Mesendoderm (in vitro differentiated cells): ENCODE results near the gene ZNF117.
A peak's percentile ranks its signal among the peaks of the same experiment; 100 is the strongest.
"Not testable (repeated sequence)": the region's sequence is repeated elsewhere in the genome, so short reads cannot be mapped to it uniquely, and the experiment has no call there.

Source experiments
- DNase-seq: peaks from one replicate; pipeline ENCODE4 v3.0.0; 2013
- H2AK5ac ChIP-seq: 2 replicates; pipeline ENCODE4 v1.6.1; 2013; ENCODE audit warnings: low read length, inconsistent platforms
- H2BK120ac ChIP-seq: 2 replicates; pipeline ENCODE4 v1.6.1; 2013; ENCODE audit warnings: low read depth, mild to moderate bottlenecking, low read length, moderate library complexity, mixed read lengths
- H2BK15ac ChIP-seq: replicated peaks from 2 replicates; pipeline ENCODE4 v1.6.1; 2013; ENCODE audit warnings: low read depth, mild to moderate bottlenecking, moderate library complexity
- H2BK5ac ChIP-seq: 2 replicates; pipeline ENCODE4 v1.6.1; 2013; ENCODE audit warnings: low read length, inconsistent platforms
- H3K18ac ChIP-seq: 2 replicates; pipeline ENCODE4 v1.6.1; 2013; ENCODE audit warnings: mild to moderate bottlenecking, low read length, mixed read lengths
- H3K23ac ChIP-seq: one replicate; pipeline ENCODE4 v1.6.1; 2013; ENCODE audit warnings: low read length
- H3K27ac ChIP-seq: 2 replicates; pipeline ENCODE4 v1.5.1; 2013; ENCODE audit warnings: low read depth, mild to moderate bottlenecking, inconsistent platforms, low read length, moderate library complexity
- H3K27me3 ChIP-seq: 2 replicates; pipeline ENCODE4 v1.6.1; 2013; ENCODE audit warnings: low read length, control low read depth, mild to moderate bottlenecking, inconsistent platforms; ENCODE audit not compliant: insufficient read depth, poor library complexity
- H3K36me3 ChIP-seq: 2 replicates; pipeline ENCODE4 v1.6.1; 2013; ENCODE audit warnings: low read length, inconsistent platforms; ENCODE audit not compliant: control insufficient read depth, insufficient read depth
- H3K4ac ChIP-seq: one replicate; pipeline ENCODE4 v1.6.1; 2013; ENCODE audit warnings: low read depth, mild to moderate bottlenecking, low read length, moderate library complexity
- H3K4me1 ChIP-seq: 2 replicates; pipeline ENCODE4 v1.6.1; 2013; ENCODE audit warnings: low read depth, low read length, inconsistent platforms; ENCODE audit not compliant: control insufficient read depth
- H3K4me2 ChIP-seq: 2 replicates; pipeline ENCODE4 v1.6.1; 2013; ENCODE audit warnings: low read length
- H3K4me3 ChIP-seq: 2 replicates; pipeline ENCODE4 v1.5.1; 2013; ENCODE audit warnings: mild to moderate bottlenecking, low read length
- H3K56ac ChIP-seq: one replicate; pipeline ENCODE4 v1.6.1; 2013; ENCODE audit warnings: low read length
- H3K79me1 ChIP-seq: 2 replicates; pipeline ENCODE4 v1.6.1; 2013; ENCODE audit warnings: low read length, inconsistent platforms
- H3K79me2 ChIP-seq: 2 replicates; pipeline ENCODE4 v1.6.1; 2013; ENCODE audit warnings: mild to moderate bottlenecking, low read length; ENCODE audit not compliant: control insufficient read depth, insufficient read depth
- H3K9ac ChIP-seq: 2 replicates; pipeline ENCODE4 v1.6.1; 2013; ENCODE audit warnings: low read length, inconsistent platforms
- H4K5ac ChIP-seq: one replicate; pipeline ENCODE4 v1.6.1; 2013; ENCODE audit warnings: low read length
- H4K8ac ChIP-seq: one replicate; pipeline ENCODE4 v1.6.1; 2013; ENCODE audit warnings: low read depth, mild to moderate bottlenecking, control low read depth, low read length, moderate library complexity
- WGBS: extraction: QIAGEN DNeasy Blood & Tissue Kit; methylation state at CpG from one replicate; pipeline ENCODE4 v1.1.7; 2013; ENCODE audit warnings: low lambda C conversion rate, missing lambda C conversion rate; ENCODE audit not compliant: insufficient coverage; ENCODE audit errors: extremely low coverage; 5-methylcytosine and 5-hydroxymethylcytosine counted together

ZNF117 gene

GRCh38 chr7:64951250-64951848 lies 39.5 kb downstream of the ZNF117 start:
- Histone ChIP-seq H2BK120ac (no peak overlapping the region), H3K79me1 (no peaks in the 10 kb centered on the region), H3K4me3 (no peak overlapping the region), H2BK5ac (no peak overlapping the region), H3K27me3 (no peaks in the 10 kb centered on the region), H2AK5ac (no peak overlapping the region), H3K27ac (no peak overlapping the region), H3K79me2 (no peaks in the 10 kb centered on the region), H4K5ac (no peak overlapping the region), H2BK15ac (no peak overlapping the region), H3K9ac (no peak overlapping the region), H3K4me1 (no peaks in the 10 kb centered on the region), H4K8ac (no peak overlapping the region), H3K18ac (no peak overlapping the region), H3K4me2 (no peak overlapping the region), H3K4ac (no peak overlapping the region), H3K56ac (no peak overlapping the region), H3K23ac (no peak overlapping the region), H3K36me3 (no peaks in the 10 kb centered on the region)
- peak; percentile 39 for DNase-seq
- WGBS: no CpG with 5 or more reads among the region's 1 CpG

GRCh38 chr7:64950673-64951072 lies 40.2 kb downstream of the ZNF117 start:
- not testable (repeated sequence) for H3K79me2 ChIP-seq, DNase-seq, H3K4ac ChIP-seq, H2AK5ac ChIP-seq, H2BK120ac ChIP-seq, H2BK5ac ChIP-seq, H3K27ac ChIP-seq, H2BK15ac ChIP-seq, H3K18ac ChIP-seq, H3K9ac ChIP-seq, H3K4me1 ChIP-seq, H3K27me3 ChIP-seq, H4K5ac ChIP-seq, H3K23ac ChIP-seq, H3K79me1 ChIP-seq, H4K8ac ChIP-seq, H3K36me3 ChIP-seq, H3K4me2 ChIP-seq, H3K4me3 ChIP-seq, H3K56ac ChIP-seq
- WGBS: no CpG with 5 or more reads among the region's 9 CpGs

GRCh38 chr7:64948774-64949173 lies 42.1 kb downstream of the ZNF117 start:
- H4K8ac ChIP-seq, H3K79me1 ChIP-seq, H3K27ac ChIP-seq, H3K79me2 ChIP-seq, H2BK120ac ChIP-seq, H3K36me3 ChIP-seq, DNase-seq, H3K4me3 ChIP-seq, H3K9ac ChIP-seq, H3K4me2 ChIP-seq, H3K56ac ChIP-seq, H3K4me1 ChIP-seq, H4K5ac ChIP-seq, H3K18ac ChIP-seq, H2BK15ac ChIP-seq, H3K23ac ChIP-seq, H3K4ac ChIP-seq, H2AK5ac ChIP-seq, H3K27me3 ChIP-seq, H2BK5ac ChIP-seq: not testable (repeated sequence)
- no CpG with 5 or more reads among the region's 1 CpG for WGBS

GRCh38 chr7:64947252-64948000 lies 43.4 kb downstream of the ZNF117 start:
- H4K5ac ChIP-seq: no peak overlapping the region
- no peak overlapping the region for H3K23ac ChIP-seq
- no CpG with 5 or more reads among the region's 59 CpGs for WGBS
- no peak overlapping the region for H3K4me3 ChIP-seq
- H2BK120ac ChIP-seq: no peak overlapping the region
- peak overlapping the region; percentile 56 for H3K4me2 ChIP-seq
- no peaks in the 10 kb centered on the region for H3K79me2 ChIP-seq
- H2BK15ac ChIP-seq: no peak overlapping the region
- H3K4me1 ChIP-seq: no peaks in the 10 kb centered on the region
- no peak overlapping the region for H3K27ac ChIP-seq
- H4K8ac ChIP-seq: no peak overlapping the region
- H3K36me3 ChIP-seq: no peaks in the 10 kb centered on the region
- no peak overlapping the region for H2BK5ac ChIP-seq
- DNase-seq: no peak
- H3K18ac ChIP-seq: no peak overlapping the region
- peak overlapping the region; percentile 50 for H3K9ac ChIP-seq
- no peaks in the 10 kb centered on the region for H3K79me1 ChIP-seq
- no peak overlapping the region for H2AK5ac ChIP-seq
- H3K4ac ChIP-seq: no peak overlapping the region
- H3K56ac ChIP-seq: peak overlapping the region; percentile 64
- no peaks in the 10 kb centered on the region for H3K27me3 ChIP-seq

GRCh38 chr7:64946772-64947171 lies 44.1 kb downstream of the ZNF117 start:
- Histone ChIP-seq H3K4me3 (no peak overlapping the region), H3K27me3 (no peaks in the 10 kb centered on the region), H3K4ac (no peak overlapping the region), H3K18ac (no peak overlapping the region), H2BK5ac (no peak overlapping the region), H3K9ac (no peak overlapping the region), H3K4me2 (no peak overlapping the region), H3K27ac (no peak overlapping the region), H4K8ac (no peak overlapping the region), H3K79me2 (no peaks in the 10 kb centered on the region), H3K56ac (no peak overlapping the region), H2BK120ac (no peak overlapping the region), H3K4me1 (no peaks in the 10 kb centered on the region), H3K23ac (no peak overlapping the region), H3K36me3 (no peaks in the 10 kb centered on the region), H4K5ac (no peak overlapping the region), H3K79me1 (no peaks in the 10 kb centered on the region), H2AK5ac (no peak overlapping the region), H2BK15ac (no peak overlapping the region)
- WGBS: no CpG with 5 or more reads among the region's 5 CpGs
- peak; percentile 63 for DNase-seq
